ENCODE results near the gene ZNF140.

DNA sequence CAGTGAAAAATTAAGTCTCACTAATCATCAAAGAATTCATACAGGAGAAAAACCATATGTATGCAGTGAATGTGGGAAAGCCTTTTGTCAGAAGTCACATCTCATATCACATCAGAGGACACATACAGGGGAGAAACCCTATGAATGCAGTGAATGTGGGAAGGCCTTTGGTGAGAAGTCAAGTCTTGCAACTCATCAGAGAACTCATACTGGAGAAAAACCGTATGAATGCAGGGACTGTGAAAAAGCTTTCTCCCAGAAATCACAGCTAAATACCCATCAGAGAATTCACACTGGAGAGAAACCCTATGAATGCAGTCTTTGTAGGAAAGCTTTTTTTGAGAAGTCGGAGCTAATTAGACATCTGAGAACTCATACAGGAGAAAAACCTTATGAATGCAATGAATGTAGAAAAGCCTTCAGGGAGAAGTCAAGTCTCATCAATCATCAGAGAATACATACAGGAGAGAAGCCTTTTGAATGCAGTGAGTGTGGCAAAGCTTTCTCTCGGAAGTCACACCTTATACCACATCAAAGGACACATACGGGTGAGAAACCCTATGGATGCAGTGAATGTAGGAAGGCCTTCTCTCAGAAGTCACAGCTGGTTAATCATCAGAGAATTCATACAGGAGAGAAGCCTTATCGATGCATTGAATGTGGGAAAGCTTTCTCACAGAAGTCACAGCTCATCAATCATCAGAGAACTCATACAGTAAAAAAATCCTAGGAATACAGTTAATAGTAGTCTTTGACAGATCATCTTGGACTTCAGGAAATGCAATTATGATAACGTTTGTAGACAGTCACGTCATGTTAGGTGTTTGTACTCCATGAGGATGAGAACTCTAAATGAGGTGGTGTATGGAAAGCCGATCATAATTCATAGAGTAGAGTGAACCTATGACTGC, 22.3 kb upstream of the ZNF140 start:
- TF ChIP-seq, protein P1, sequence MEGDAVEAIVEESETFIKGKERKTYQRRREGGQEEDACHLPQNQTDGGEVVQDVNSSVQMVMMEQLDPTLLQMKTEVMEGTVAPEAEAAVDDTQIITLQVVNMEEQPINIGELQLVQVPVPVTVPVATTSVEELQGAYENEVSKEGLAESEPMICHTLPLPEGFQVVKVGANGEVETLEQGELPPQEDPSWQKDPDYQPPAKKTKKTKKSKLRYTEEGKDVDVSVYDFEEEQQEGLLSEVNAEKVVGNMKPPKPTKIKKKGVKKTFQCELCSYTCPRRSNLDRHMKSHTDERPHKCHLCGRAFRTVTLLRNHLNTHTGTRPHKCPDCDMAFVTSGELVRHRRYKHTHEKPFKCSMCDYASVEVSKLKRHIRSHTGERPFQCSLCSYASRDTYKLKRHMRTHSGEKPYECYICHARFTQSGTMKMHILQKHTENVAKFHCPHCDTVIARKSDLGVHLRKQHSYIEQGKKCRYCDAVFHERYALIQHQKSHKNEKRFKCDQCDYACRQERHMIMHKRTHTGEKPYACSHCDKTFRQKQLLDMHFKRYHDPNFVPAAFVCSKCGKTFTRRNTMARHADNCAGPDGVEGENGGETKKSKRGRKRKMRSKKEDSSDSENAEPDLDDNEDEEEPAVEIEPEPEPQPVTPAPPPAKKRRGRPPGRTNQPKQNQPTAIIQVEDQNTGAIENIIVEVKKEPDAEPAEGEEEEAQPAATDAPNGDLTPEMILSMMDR (IDR thresholded peaks at IDR 0.05; ENCODE audit: low read length), result no peak
- TF ChIP-seq EZH2 (optimal IDR thresholded peaks at IDR 0.05; ENCODE audit: low read depth, low read length), result no peak
